NB4 (cell line): Measurements from ENCODE around the gene CEP192.

Experiments
- POLR2A ChIP-seq: IDR thresholded peaks from 2 replicates; pipeline ENCODE4 v1.6.1; 2011; ENCODE audit warnings: mild to moderate bottlenecking; ENCODE audit not compliant: insufficient read length; ENCODE audit errors: extremely low read depth
- TF ChIP-seq, protein P1 (sequence below): IDR thresholded peaks from one replicate; pipeline ENCODE4 v1.5.1; 2012; ENCODE audit warnings: low read depth, low read length
- TF ChIP-seq, protein P2 (sequence below): IDR thresholded peaks from 2 replicates; pipeline ENCODE4 v1.6.1; 2011; ENCODE audit warnings: low read depth, low read length

DNA sequence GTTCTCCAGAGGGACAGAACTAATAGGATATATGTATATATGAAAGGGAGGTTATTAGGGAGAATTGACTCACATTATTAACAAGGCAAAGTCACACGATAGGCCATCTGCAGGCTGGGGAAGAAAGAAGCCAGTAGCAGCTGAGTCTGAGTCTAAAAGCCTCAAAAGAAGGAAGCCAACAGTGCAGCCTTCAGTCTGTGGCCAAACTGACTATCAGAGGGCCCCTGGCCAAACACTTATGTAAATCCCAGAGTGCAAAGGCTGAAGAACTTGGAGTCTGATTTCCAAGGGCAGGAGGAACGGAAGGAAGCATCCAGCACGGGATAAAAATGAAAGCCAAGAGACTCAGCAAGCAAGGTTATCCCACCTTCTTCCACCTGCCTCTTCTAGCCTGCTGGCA is 119.4 kb downstream of the CEP192 start:
- TF ChIP-seq, protein P1, sequence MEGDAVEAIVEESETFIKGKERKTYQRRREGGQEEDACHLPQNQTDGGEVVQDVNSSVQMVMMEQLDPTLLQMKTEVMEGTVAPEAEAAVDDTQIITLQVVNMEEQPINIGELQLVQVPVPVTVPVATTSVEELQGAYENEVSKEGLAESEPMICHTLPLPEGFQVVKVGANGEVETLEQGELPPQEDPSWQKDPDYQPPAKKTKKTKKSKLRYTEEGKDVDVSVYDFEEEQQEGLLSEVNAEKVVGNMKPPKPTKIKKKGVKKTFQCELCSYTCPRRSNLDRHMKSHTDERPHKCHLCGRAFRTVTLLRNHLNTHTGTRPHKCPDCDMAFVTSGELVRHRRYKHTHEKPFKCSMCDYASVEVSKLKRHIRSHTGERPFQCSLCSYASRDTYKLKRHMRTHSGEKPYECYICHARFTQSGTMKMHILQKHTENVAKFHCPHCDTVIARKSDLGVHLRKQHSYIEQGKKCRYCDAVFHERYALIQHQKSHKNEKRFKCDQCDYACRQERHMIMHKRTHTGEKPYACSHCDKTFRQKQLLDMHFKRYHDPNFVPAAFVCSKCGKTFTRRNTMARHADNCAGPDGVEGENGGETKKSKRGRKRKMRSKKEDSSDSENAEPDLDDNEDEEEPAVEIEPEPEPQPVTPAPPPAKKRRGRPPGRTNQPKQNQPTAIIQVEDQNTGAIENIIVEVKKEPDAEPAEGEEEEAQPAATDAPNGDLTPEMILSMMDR: no peak
- TF ChIP-seq POLR2A: no peak
- TF ChIP-seq, protein P2, sequence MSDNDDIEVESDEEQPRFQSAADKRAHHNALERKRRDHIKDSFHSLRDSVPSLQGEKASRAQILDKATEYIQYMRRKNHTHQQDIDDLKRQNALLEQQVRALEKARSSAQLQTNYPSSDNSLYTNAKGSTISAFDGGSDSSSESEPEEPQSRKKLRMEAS: no peak
